ENCODE measurements around the gene EIF4H.
A peak's percentile ranks its signal among the peaks of the same experiment; 100 is the strongest.
"Not testable (repeated sequence)": the region's sequence is repeated elsewhere in the genome, so short reads cannot be mapped to it uniquely, and the experiment has no call there.

Gene EIF4H

DNA sequence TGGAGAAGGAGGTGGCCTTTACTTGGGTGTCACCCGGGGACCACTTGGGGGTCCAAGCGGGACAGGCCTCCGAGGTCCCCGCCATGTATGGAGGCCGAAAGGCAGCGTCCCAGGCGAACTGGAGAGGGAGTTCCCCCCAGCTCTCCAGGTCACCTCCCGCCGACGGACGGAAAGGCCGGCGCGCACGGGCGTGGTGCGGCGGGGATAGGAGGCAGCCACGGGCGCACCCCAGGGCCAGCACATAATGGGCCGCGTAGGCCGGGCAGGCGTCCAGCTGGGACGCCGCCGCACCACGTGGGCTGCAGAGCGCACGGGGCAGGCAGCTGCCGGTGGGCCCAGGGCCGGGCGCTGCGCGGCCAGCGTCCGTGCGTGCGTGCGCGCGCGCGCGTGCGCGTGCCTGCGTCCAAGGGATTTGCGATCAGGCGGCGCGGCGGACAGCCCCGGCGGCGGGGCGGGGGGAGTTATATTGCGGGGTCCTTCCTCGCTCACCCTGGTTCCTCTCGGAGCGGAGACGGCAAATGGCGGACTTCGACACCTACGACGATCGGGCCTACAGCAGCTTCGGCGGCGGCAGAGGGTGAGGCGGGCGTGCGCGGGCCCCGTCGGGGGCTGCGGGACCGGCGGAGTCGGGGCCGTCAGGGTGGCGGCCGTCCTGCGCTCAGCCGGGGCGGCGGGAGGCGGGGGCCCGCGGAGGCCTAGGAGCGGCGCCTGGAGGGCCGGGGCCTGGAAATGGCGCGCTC, at the start of gene EIF4H:
Gene EIF4H (plus strand): TSS at position 491 of the 740 bp plus-strand sequence. CDS start 28 bp downstream, at position 519.
- peak; percentile 87 to 90 for DNase-seq (ENCODE audit: low read depth in 2 of 2, low spot score in 1 of 2)

DNA sequence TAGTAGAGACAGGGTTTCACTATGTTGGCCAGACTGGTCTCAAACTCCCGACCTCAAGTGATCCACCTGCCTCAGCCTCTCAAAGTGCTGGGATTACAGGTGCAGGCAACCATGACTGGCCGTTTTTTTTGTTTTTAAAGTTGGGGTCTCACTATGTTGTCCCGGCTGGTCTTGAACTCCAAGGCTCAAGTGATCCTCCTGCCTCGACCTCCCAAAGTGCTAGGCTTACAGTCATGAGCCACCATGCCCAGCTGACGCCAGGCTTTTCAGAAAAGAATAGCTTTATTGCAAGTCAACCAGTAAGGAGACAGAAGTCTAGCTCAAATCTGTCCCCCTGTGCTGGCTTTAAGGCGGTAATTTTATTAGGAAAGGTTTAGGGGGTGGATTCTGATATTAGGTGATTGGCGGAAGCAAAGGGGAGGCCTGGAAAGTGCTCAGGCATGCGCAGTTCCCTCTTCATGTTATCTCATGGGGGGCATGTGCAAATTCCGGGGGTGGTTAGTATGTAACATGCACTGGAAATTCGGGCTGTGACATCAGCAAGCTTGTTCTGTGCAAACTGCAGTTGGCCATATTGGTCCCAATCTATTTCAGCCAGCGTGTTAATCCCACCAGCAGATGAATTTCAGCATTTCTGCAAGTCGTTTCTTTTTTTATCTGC, 47.8 kb upstream of the EIF4H start:
- DNase-seq (ENCODE audit: low read depth in 2 of 2, low spot score in 1 of 2), result no peak

- no peak for DNase-seq (ENCODE audit: low read depth in 2 of 2, low spot score in 1 of 2)
Measured at GRCh38 chr7:74129887-74130286, 44.3 kb upstream of the EIF4H start.

DNA sequence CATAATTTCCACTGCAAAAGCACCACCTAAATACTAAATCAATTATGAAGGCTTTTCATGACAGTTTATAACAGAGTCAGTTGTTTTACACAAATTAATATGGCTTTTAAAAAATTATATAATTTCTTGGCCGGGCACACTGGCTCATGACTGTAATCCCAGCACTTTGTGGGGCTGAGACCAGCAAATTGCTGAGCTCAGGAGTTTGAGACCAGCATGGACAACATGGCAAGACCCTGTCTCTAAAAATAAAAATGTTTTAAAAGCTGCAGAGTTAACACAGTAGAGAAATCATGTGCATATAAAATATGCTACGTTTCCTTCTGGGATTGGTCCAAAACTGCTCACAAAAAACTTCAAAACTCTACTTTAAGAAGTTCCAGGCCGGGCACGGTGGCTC, 43.6 kb upstream of the EIF4H start:
- DNase-seq (ENCODE audit: low read depth in 2 of 2, low spot score in 1 of 2), result no peak

DNA sequence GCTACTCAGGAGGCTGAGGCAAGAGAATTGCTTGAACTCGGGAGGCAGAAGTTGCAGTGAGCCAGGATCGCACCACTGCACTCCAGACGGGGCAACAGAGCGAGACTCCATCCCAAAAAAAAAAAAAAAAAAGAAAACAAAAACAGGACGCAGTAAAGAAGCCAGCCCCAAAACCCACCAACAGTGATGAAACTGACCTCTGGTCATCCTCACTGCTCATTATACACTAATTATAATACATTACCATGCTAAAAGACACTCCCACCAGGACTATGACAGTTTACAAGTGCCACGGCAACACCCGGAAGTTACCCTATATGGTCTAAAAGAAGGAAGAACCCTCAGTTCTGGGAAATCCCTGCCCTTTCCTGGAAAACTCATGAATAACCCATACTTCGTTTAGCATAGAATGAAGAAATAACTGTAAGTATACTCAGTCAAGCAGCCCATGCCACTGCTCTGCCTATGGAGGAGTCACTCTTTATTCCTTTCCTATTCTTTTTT, 40.0 kb upstream of the EIF4H start:
- no peak for DNase-seq (ENCODE audit: low read depth in 2 of 2, low spot score in 1 of 2)

- DNase-seq (ENCODE audit: low read depth in 2 of 2, low spot score in 1 of 2), result no peak
Measured at GRCh38 chr7:74138334-74138867, 35.8 kb upstream of the EIF4H start.

DNA sequence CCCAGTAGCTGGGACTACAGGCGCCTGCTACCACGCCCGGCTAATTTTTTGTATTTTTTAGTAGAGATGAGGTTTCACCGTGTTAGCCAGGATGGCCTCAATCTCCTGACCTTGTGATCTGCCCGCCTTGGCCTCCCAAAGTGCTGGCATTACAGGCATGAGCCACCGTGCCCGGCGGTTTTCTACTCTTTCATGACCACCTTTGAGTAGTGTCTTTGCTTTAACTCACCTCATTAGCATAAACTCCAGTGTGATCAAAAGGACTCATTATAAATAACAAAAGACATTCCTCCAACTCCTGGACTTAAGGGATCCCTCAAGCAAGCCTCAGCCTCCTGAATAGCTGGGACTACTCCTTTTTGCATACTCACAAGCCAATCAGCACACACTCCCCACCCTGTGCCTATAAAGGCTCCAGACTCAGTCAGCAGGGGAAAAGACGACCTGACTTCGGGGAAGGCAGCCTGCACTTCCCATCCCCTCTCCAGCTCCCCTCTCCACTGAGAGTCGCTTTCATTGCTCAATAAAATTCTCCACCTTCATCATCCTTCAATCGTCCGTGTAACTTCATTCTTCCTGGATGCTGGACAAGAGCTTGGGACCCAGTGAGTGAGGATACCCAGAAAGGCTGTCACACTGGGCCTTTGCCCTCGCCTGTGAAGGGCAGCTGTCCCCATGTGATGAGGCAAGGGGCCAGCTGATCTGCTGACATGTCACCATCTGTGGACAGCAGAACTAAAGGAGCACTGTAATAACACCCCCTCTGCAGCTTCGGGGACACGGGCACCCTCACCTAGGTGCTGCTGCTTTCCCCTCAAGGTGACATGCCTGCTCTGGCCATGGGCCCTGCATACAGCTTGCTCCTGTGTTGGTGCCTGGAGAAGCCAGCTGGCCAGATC, 35.0 kb upstream of the EIF4H start:
- DNase-seq (ENCODE audit: low read depth in 2 of 2, low spot score in 1 of 2), result no peak

DNA sequence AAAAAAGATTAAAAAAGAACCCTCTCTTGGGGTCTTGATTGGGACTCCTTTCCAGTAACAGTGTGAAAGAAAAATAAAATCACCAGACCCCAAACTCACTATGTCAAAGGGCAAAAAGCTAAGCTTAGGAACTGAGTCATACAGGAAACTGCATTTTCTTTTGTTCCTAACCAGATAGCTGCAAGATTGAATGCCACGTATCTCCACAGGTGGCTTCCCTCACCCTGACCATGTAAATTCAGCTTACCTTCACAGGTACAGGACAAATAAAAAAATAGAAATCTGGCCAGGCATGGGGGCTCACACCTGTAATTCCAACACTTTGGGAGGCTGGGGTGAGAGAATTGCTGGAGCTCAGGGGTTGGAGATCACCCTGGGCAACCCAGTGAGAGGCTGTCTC, 32.5 kb upstream of the EIF4H start:
- no peak for DNase-seq (ENCODE audit: low read depth in 2 of 2, low spot score in 1 of 2)

DNA sequence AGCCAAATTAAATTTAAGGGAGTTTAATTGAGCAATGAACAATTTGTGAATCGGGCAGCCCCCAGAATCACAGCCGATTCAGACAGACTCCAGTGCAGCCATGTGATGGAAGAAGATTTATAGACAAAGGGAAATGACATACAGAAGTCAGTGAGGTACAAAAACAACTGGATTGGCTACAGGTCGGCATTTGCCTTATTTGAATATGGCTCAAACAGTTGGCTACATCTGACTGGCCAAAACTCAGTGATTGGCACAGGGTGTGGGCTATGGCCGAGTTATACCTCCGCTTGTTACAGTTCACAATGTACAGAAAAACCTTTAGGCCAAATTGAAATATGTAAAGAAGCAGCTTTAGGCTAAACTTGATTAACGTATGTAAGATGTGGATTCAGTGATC, 30.8 kb upstream of the EIF4H start:
- no peak for DNase-seq (ENCODE audit: low read depth in 2 of 2, low spot score in 1 of 2)

- no peak for DNase-seq (ENCODE audit: low read depth in 2 of 2, low spot score in 1 of 2)
Measured at GRCh38 chr7:74148491-74148890, 25.7 kb upstream of the EIF4H start.

- no peak for DNase-seq (ENCODE audit: low read depth in 2 of 2, low spot score in 1 of 2)
Measured at GRCh38 chr7:74149071-74149470, 25.1 kb upstream of the EIF4H start.

DNA sequence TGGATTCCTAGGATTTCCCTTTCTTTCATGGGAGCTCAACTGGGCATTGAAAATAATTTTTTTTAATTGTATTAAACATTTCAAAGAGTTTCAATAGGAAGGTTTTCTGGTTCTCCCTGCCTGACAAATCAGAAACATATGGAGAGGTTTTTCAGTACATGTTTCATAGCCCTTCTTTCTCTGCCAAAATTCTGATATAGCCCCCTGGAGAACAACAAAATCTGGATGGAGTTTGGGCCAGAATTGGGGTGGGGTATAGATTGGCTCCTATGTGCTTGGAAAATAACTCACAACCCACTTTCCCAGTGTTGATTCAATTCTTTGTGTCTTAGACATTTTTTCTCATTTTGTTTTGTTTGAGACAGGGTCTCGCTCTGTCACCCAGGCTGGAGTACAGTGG, 24.6 kb upstream of the EIF4H start:
- no peak for DNase-seq (ENCODE audit: low read depth in 2 of 2, low spot score in 1 of 2)

- DNase-seq (ENCODE audit: low read depth in 2 of 2, low spot score in 1 of 2), result no peak
Measured at GRCh38 chr7:74153736-74154135, 20.4 kb upstream of the EIF4H start.

- DNase-seq (ENCODE audit: low read depth in 2 of 2, low spot score in 1 of 2), result no peak
Measured at GRCh38 chr7:74155810-74156395, 18.3 kb upstream of the EIF4H start.

- no peak for DNase-seq (ENCODE audit: low read depth in 2 of 2, low spot score in 1 of 2)
Measured at GRCh38 chr7:74157605-74158004, 16.6 kb upstream of the EIF4H start.

DNA sequence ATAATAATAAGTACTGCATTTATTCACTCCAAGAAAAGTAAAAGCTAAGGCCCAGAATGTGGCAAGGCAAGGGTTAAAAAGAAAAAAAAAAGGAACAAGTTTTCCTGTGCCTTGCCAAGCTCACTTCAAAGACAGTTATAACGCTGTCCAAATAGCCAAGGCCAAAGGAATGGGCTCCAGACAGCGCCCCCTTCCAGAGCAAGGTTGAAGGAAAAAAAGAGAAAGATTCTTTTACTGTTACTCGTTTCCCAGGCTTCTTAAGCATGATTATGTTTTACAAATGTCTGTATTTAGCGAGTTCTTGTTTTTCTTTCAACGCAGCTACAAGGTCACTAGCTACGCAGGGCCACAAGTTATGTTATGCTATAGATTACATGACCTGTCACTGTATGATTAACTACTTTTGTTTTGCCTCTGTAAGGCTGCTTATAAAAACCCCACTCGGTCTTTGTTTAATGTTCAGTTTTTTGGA, 9.1 kb upstream of the EIF4H start:
- DNase-seq (ENCODE audit: low read depth in 2 of 2, low spot score in 1 of 2), result no peak

- no peak for DNase-seq (ENCODE audit: low read depth in 2 of 2, low spot score in 1 of 2)
Measured at GRCh38 chr7:74165867-74166593, 8.1 kb upstream of the EIF4H start.

DNA sequence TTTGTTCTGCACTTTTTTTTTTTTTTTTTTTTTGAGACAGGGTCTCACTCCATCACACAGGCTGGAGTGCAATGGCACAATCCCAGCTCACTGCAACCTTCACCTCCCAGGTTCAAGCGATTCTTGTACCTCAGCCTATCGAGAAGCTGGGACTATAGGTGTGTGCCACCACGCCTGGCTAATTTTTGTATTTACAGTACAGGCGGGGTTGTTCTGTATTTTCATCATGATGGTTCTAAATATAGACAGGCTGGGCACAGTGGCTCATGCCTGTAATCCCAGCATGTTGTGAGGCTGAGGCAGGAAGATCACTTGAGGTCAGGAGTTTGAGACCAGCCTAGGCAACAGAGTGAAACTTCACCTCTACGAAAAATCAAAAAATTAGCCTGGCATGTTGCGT, 6.8 kb upstream of the EIF4H start:
- DNase-seq (ENCODE audit: low read depth in 2 of 2, low spot score in 1 of 2), result not testable (repeated sequence)

- no peak for DNase-seq (ENCODE audit: low read depth in 2 of 2, low spot score in 1 of 2)
Measured at GRCh38 chr7:74173074-74173473, 1.1 kb upstream of the EIF4H start.

DNA sequence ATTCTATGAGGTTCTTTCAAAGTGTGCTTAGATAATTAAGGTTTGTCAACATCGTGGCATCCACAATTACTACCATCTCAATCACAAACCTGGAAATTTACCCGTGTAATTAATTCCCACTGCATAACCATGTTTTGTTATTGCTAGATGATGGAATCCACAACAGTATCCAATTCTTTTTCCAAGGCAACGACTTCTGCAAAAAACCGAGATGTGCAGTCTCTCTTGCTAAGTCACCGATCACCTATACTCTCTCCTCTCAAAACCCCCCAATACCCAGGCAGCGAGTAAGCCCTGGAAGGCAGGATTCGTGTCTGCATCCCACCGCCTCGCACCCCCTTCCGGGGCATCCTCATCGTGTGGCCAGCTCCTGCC, 678 bp upstream of the EIF4H start:
- DNase-seq (ENCODE audit: low read depth in 2 of 2, low spot score in 1 of 2), result no peak

All from stimulated activated CD8-positive, alpha-beta memory T cell treated with anti-CD3 and anti-CD28 coated beads, Interleukin-4, amount 100 ng/mL, for 4 hours (primary cell).